Epidermal melanocyte (primary cell): ENCODE data around the gene C10orf71.

Source experiments
- DNase-seq: peaks from one replicate; pipeline ENCODE4 v3.0.0; 2011; ENCODE audit warnings: low spot score; ENCODE audit not compliant: insufficient read length

The C10orf71 gene

GRCh38 chr10:49359349-49360270, 60.6 kb downstream of the C10orf71 start:
- peak; percentile 13 for DNase-seq

GRCh38 chr10:49360271-49361177, 61.6 kb downstream of the C10orf71 start:
- DNase-seq, result peak; percentile 4

- DNase-seq, result peak; percentile 6
These were observed 62.2 kb downstream of the C10orf71 start for GRCh38 chr10:49361178-49361554.

GRCh38 chr10:49361735-49362568, 63.0 kb downstream of the C10orf71 start:
- peak; percentile 8 for DNase-seq

GRCh38 chr10:49362596-49363260, 63.8 kb downstream of the C10orf71 start:
- DNase-seq, result no peak

- DNase-seq, result no peak
These were observed 64.5 kb downstream of the C10orf71 start for GRCh38 chr10:49363309-49364031.

- no peak for DNase-seq
These were observed 65.1 kb downstream of the C10orf71 start for GRCh38 chr10:49364051-49364450.

- no peak for DNase-seq
These were observed 65.8 kb downstream of the C10orf71 start for GRCh38 chr10:49364747-49365146.

- DNase-seq, result no peak
These were observed 66.3 kb downstream of the C10orf71 start for GRCh38 chr10:49365275-49365674.

GRCh38 chr10:49365675-49366415, 66.9 kb downstream of the C10orf71 start:
- peak; percentile 8 for DNase-seq

GRCh38 chr10:49366460-49366859, 67.5 kb downstream of the C10orf71 start:
- DNase-seq, result no peak

- no peak for DNase-seq
These were observed 68.6 kb downstream of the C10orf71 start for GRCh38 chr10:49367600-49367999.

- DNase-seq, result no peak
These were observed 69.3 kb downstream of the C10orf71 start for GRCh38 chr10:49368256-49368655.

GRCh38 chr10:49369216-49370162, 70.5 kb downstream of the C10orf71 start:
- DNase-seq, result no peak

- DNase-seq, result no peak
These were observed 71.5 kb downstream of the C10orf71 start for GRCh38 chr10:49370326-49371100.

GRCh38 chr10:49371967-49372366, 73.0 kb downstream of the C10orf71 start:
- DNase-seq, result no peak

- no peak for DNase-seq
These were observed 74.4 kb downstream of the C10orf71 start for GRCh38 chr10:49373361-49373760.
